D721Med (cell line): ENCODE data around the gene TMEM72.

Experiments
- DNase-seq: peaks from one replicate; pipeline ENCODE4 v3.0.0; 2011; ENCODE audit warnings: low spot score; ENCODE audit not compliant: insufficient read length
- FAIRE-seq: peaks from 2 replicates; lab custom pipeline; 2011; peaks lifted over from hg19 to GRCh38; lab: Jason Lieb, UNC
- TF ChIP-seq, protein P1 (sequence below): IDR thresholded peaks from 2 replicates; pipeline ENCODE4 v1.5.1; 2012; ENCODE audit warnings: mild to moderate bottlenecking, control low read depth; ENCODE audit not compliant: insufficient read depth; ENCODE audit errors: missing control alignments

TMEM72 gene

GRCh38 chr10:44949915-44950314, 38.8 kb downstream of the TMEM72 start:
- TF ChIP-seq, protein P1, sequence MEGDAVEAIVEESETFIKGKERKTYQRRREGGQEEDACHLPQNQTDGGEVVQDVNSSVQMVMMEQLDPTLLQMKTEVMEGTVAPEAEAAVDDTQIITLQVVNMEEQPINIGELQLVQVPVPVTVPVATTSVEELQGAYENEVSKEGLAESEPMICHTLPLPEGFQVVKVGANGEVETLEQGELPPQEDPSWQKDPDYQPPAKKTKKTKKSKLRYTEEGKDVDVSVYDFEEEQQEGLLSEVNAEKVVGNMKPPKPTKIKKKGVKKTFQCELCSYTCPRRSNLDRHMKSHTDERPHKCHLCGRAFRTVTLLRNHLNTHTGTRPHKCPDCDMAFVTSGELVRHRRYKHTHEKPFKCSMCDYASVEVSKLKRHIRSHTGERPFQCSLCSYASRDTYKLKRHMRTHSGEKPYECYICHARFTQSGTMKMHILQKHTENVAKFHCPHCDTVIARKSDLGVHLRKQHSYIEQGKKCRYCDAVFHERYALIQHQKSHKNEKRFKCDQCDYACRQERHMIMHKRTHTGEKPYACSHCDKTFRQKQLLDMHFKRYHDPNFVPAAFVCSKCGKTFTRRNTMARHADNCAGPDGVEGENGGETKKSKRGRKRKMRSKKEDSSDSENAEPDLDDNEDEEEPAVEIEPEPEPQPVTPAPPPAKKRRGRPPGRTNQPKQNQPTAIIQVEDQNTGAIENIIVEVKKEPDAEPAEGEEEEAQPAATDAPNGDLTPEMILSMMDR = no peak
- no peak for FAIRE-seq
- no peak for DNase-seq

DNA sequence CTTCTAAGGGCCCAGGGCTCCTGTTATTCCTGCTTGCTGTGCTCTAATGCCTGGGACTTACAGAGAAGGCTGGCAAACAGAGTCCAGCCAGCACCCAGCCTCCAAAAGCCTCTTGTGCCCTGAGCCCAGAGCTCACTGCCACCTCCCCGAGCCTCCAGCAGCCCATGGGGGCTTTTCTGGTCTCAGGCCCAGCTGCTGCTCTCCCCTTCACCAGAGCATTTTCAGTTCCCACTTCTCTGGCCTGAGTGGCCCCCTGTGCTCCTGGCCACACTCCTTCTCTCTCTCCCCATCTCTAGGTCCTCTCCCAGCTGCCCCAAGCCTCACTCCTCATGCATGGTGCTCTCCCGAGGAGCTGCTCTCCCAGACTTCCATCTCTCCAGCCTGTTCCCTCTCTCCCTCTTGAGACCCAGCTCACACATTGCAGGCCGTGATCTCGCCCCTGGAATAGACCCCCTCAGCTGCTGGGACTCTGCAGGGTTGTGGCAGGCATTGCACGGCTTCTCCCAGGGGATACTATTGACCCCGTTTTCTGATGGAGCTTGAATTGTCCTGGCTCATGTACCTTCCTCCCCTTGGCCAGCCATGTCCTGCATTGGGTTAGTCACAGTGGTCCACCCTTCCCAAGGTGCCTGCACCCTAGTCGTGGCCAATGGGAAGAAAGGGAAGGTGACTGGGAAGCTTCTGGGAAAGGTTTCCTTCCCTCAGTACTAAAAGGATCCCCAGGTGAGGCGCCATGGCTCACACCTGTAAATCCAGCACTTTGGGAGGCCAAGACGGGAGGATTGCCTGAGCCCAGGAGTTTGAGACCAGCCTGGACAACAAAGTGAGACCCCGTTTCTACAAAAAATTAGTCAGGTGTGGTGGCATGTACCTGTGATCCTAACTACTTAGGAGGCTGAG, 39.4 kb downstream of the TMEM72 start:
- no peak for DNase-seq
- TF ChIP-seq, protein P1 = no peak
- no peak for FAIRE-seq

GRCh38 chr10:44951576-44952226, 40.6 kb downstream of the TMEM72 start:
- DNase-seq (no peak), FAIRE-seq (no peak)
- TF ChIP-seq, protein P1 = no peak

DNA sequence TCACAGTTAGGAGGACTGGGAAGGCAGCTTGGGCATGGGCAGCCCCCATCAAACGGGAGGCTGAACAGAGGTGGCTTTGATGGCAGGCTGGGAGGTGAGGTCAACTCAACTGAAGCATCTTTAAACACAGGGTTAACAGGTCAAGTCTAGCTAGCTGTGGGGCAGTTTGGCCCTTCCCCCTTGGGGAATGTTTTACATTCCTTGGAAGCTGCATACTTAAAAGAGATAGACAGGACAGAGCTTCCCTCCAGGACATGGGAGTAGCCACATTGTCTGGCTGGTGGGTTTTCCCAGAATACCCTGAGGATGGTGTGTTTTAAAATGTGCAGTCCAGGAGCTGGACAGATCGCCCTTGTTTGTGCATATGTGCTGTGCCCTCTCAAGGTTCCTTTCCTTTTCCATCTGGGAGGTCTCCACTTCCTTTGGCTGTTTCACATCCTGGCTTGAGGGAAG, 41.7 kb downstream of the TMEM72 start:
- no peak for FAIRE-seq

GRCh38 chr10:44954042-44954441, 42.9 kb downstream of the TMEM72 start:
- DNase-seq = no peak
- TF ChIP-seq, protein P1 = no peak
- FAIRE-seq = no peak

More for the DNA sequence above, 41.7 kb downstream of the TMEM72 start:
- no peak for DNase-seq
- TF ChIP-seq, protein P1 = no peak

DNA sequence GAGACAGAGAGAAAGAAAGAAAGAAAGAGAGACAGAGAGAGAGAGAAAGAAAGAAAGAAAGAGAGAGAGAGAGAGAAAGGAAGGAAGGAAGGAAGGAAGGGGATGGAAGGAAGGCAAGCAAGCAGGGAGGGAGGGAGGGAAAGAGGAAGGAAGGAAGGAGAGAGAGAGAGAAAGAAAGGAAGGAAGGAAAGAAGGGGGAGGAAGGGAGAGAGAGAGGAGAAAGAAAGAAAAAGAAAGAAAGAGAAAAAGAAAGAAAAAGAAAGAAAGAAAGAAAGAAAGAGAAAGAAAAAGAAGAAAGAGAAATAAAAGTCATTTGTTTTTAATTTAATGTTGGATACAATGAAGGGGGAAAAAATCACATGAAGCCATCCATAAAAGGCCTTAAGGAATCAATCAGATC, 43.8 kb downstream of the TMEM72 start:
- FAIRE-seq (no peak), DNase-seq (no peak)
- TF ChIP-seq, protein P1 = no peak
